ENCODE data around the gene FCMR.

- TF ChIP-seq, protein P1, sequence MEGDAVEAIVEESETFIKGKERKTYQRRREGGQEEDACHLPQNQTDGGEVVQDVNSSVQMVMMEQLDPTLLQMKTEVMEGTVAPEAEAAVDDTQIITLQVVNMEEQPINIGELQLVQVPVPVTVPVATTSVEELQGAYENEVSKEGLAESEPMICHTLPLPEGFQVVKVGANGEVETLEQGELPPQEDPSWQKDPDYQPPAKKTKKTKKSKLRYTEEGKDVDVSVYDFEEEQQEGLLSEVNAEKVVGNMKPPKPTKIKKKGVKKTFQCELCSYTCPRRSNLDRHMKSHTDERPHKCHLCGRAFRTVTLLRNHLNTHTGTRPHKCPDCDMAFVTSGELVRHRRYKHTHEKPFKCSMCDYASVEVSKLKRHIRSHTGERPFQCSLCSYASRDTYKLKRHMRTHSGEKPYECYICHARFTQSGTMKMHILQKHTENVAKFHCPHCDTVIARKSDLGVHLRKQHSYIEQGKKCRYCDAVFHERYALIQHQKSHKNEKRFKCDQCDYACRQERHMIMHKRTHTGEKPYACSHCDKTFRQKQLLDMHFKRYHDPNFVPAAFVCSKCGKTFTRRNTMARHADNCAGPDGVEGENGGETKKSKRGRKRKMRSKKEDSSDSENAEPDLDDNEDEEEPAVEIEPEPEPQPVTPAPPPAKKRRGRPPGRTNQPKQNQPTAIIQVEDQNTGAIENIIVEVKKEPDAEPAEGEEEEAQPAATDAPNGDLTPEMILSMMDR (IDR thresholded peaks at IDR 0.05; ENCODE audit: low read depth, low read length, poor library complexity, severe bottlenecking) = no peak
- TF ChIP-seq EZH2phosphoT487 (IDR thresholded peaks at IDR 0.05; ENCODE audit: borderline replicate concordance, low read length) = no peak
Observed at GRCh38 chr1:206951318-206952100, 29.8 kb upstream of the FCMR start.

Data from DOHH2 (cell line).